H9 (cell line): ENCODE results near the gene IQCN. TPM values are rescaled to one million over a fixed set of nuclear protein-coding genes. Genes with fewer than 3 reads are reported as not detected.

Experiments used
- DNase-seq: peaks from one replicate; pipeline ENCODE4 v3.0.0-alpha.2; 2017
- H2AFZ ChIP-seq: one replicate; pipeline ENCODE4 v1.6.1; 2013; ENCODE audit warnings: mild to moderate bottlenecking, low read length, control low read depth, moderate library complexity
- H2AK5ac ChIP-seq: 2 replicates; pipeline ENCODE4 v1.6.1; 2013; ENCODE audit warnings: low read length, control low read depth, mixed read lengths; ENCODE audit not compliant: insufficient read length
- H2BK120ac ChIP-seq: one replicate; pipeline ENCODE4 v1.6.1; 2013; ENCODE audit warnings: low read depth, mild to moderate bottlenecking, low read length, control low read depth, inconsistent platforms; ENCODE audit not compliant: poor library complexity, severe bottlenecking
- H2BK12ac ChIP-seq: 2 replicates; pipeline ENCODE4 v1.6.1; 2013; ENCODE audit warnings: low read length, control low read depth, mixed read lengths, low read depth; ENCODE audit not compliant: insufficient read length
- H2BK15ac ChIP-seq: 2 replicates; pipeline ENCODE4 v1.6.1; 2013; ENCODE audit warnings: low read depth, low read length, control low read depth
- H2BK20ac ChIP-seq: one replicate; pipeline ENCODE4 v1.6.1; 2013; ENCODE audit warnings: low read depth, mild to moderate bottlenecking, low read length, control low read depth, inconsistent platforms; ENCODE audit not compliant: poor library complexity, severe bottlenecking
- H2BK5ac ChIP-seq: 2 replicates; pipeline ENCODE4 v1.6.1; 2013; ENCODE audit warnings: low read length, control low read depth, mixed read lengths; ENCODE audit not compliant: insufficient read length
- H3K14ac ChIP-seq: 2 replicates; pipeline ENCODE4 v1.6.1; 2013; ENCODE audit warnings: low read length, control low read depth; ENCODE audit not compliant: insufficient read depth
- H3K18ac ChIP-seq: 2 replicates; pipeline ENCODE4 v1.6.1; 2013; ENCODE audit warnings: low read depth, mild to moderate bottlenecking, mixed read lengths, low read length, control low read depth; ENCODE audit not compliant: insufficient read length
- H3K23ac ChIP-seq: 2 replicates; pipeline ENCODE4 v1.6.1; 2013; ENCODE audit warnings: low read length, control low read depth, mixed read lengths, low read depth; ENCODE audit not compliant: insufficient read length
- H3K23me2 ChIP-seq: 2 replicates; pipeline ENCODE4 v1.6.1; 2013; ENCODE audit warnings: low read depth, mild to moderate bottlenecking, mixed read lengths, low read length, control low read depth; ENCODE audit not compliant: insufficient read length, poor library complexity, severe bottlenecking
- H3K27ac ChIP-seq: 2 replicates; pipeline ENCODE4 v1.5.1; 2013; ENCODE audit warnings: low read length, control low read depth, mixed read lengths, low read depth; ENCODE audit not compliant: insufficient read length
- H3K27me3 ChIP-seq: 2 replicates; pipeline ENCODE4 v1.6.1; 2013; ENCODE audit warnings: low read length, control low read depth, inconsistent platforms; ENCODE audit not compliant: insufficient read depth
- H3K4ac ChIP-seq: 2 replicates; pipeline ENCODE4 v1.6.1; 2013; ENCODE audit warnings: low read depth, mild to moderate bottlenecking, control low read depth, inconsistent platforms, low read length, moderate library complexity
- H3K4me1 ChIP-seq: 2 replicates; pipeline ENCODE4 v1.6.1; 2013; ENCODE audit warnings: low read length, control low read depth, inconsistent platforms; ENCODE audit not compliant: insufficient read depth
- H3K4me2 ChIP-seq: 2 replicates; pipeline ENCODE4 v1.6.1; 2013; ENCODE audit warnings: low read length, control low read depth, mixed read lengths; ENCODE audit not compliant: insufficient read length, insufficient read depth
- H3K56ac ChIP-seq: 2 replicates; pipeline ENCODE4 v1.6.1; 2013; ENCODE audit warnings: low read depth, mild to moderate bottlenecking, mixed read lengths, low read length, control low read depth; ENCODE audit not compliant: insufficient read length
- H3K79me1 ChIP-seq: 2 replicates; pipeline ENCODE4 v1.6.1; 2013; ENCODE audit warnings: low read depth, mild to moderate bottlenecking, moderate library complexity, low read length, control low read depth, inconsistent platforms; ENCODE audit not compliant: insufficient read depth, poor library complexity, severe bottlenecking
- H3K79me2 ChIP-seq: 2 replicates; pipeline ENCODE4 v1.6.1; 2013; ENCODE audit warnings: low read length, control low read depth, inconsistent platforms; ENCODE audit not compliant: insufficient read depth
- H3K9ac ChIP-seq: 2 replicates; pipeline ENCODE4 v1.6.1; 2013; ENCODE audit warnings: low read length, control low read depth, mixed read lengths; ENCODE audit not compliant: insufficient read length; ENCODE audit errors: extremely low read depth
- H3K9me3 ChIP-seq: one replicate; pipeline ENCODE4 v1.6.1; 2013; ENCODE audit warnings: low read depth, low read length, inconsistent platforms; ENCODE audit not compliant: control insufficient read depth
- H3T11ph ChIP-seq: one replicate; pipeline ENCODE4 v1.6.1; 2013; ENCODE audit warnings: mild to moderate bottlenecking, low read length, control low read depth, inconsistent platforms
- H4K20me1 ChIP-seq: one replicate; pipeline ENCODE4 v1.6.1; 2013; ENCODE audit not compliant: control insufficient read depth, insufficient read length, insufficient read depth
- H4K5ac ChIP-seq: 2 replicates; pipeline ENCODE4 v1.6.1; 2013; ENCODE audit warnings: low read depth, mild to moderate bottlenecking, mixed read lengths, low read length, control low read depth; ENCODE audit not compliant: insufficient read length
- H4K8ac ChIP-seq: replicated peaks from 2 replicates; pipeline ENCODE4 v1.6.1; 2013; ENCODE audit warnings: low read length, control low read depth, mixed read lengths, low read depth; ENCODE audit not compliant: insufficient read length
- H4K91ac ChIP-seq: 2 replicates; pipeline ENCODE4 v1.6.1; 2013; ENCODE audit warnings: low read depth, mild to moderate bottlenecking, moderate library complexity, mixed read lengths, low read length, control low read depth; ENCODE audit not compliant: insufficient read length
- H3K27ac Mint-ChIP-seq, 3 experiments: 2 replicates in 2 of 3; 3 replicates in 1 of 3; pipeline ENCODE4 v1.8.0; 2020 to 2021; ENCODE audit warnings: mixed read lengths in 3 of 3, mild to moderate bottlenecking in 1 of 3, moderate library complexity in 1 of 3
- H3K27me3 Mint-ChIP-seq: 2 replicates; pipeline ENCODE4 v1.8.0; 2021; ENCODE audit warnings: low read depth, mild to moderate bottlenecking, moderate library complexity, mixed read lengths
- H3K36me3 Mint-ChIP-seq, 3 experiments: 2 replicates in 2 of 3; 3 replicates in 1 of 3; pipeline ENCODE4 v1.8.0; 2020 to 2021; ENCODE audit warnings: low read depth in 3 of 3, mixed read lengths in 3 of 3; ENCODE audit not compliant: insufficient read depth in 1 of 3
- H3K4me1 Mint-ChIP-seq, 2 experiments: 2 replicates each; pipeline ENCODE4 v1.8.0; 2020; ENCODE audit warnings: mixed read lengths in 2 of 2
- H3K4me3 Mint-ChIP-seq, 2 experiments: 2 replicates in 1 of 2; 3 replicates in 1 of 2; pipeline ENCODE4 v1.8.0; 2020 to 2021; ENCODE audit warnings: mild to moderate bottlenecking in 2 of 2, mixed read lengths in 2 of 2, moderate library complexity in 1 of 2
- H3K9me3 Mint-ChIP-seq, 2 experiments: 2 replicates in 1 of 2; 3 replicates in 1 of 2; pipeline ENCODE4 v1.8.0; 2020; ENCODE audit warnings: mild to moderate bottlenecking in 2 of 2, mixed read lengths in 2 of 2, moderate library complexity in 1 of 2
- WGBS: extraction: QIAGEN DNeasy Blood & Tissue Kit; methylation state at CpG from one replicate; pipeline ENCODE4 v1.1.7; 2013; ENCODE audit warnings: missing lambda C conversion rate, low lambda C conversion rate, mixed read lengths; ENCODE audit not compliant: insufficient read length; ENCODE audit errors: extremely low coverage; 5-methylcytosine and 5-hydroxymethylcytosine counted together
- total RNA-seq: library from RNA; stranded (reverse); gene quantifications from 2 replicates; pipeline ENCODE4 v1.2.1, GENCODE V29; 2021
- TF ChIP-seq, protein P1 (sequence below): fragments of 200-600 bp; sonication (generic); conservative IDR thresholded peaks from 3 replicates; pipeline ENCODE4 v1.8.0; 2021; ENCODE audit warnings: antibody characterized with exemption, mild to moderate bottlenecking

IQCN gene
- total RNA-seq, 1 experiment from 2014 or later, result 0.39 TPM

DNA sequence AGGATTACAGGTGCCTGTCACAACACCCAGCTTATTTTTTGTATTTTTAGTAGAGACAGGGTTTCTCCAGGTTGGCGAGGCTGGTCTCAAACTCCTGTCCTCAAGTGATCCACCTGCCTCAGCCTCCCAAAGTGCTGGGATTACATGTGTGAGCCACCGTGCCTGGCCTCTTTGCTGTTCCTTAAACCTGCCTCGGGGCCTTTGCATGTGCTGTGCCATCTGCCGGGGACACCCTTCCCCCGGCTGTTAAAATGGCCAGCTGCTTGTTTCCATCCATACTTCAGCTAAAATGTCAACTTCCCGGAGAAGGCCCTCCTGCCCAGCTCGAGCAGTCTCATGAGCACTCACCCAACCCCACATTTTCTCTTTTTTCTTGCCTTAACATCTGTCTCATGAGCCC is 29.0 kb downstream of the IQCN start:
- TF ChIP-seq, protein P1, sequence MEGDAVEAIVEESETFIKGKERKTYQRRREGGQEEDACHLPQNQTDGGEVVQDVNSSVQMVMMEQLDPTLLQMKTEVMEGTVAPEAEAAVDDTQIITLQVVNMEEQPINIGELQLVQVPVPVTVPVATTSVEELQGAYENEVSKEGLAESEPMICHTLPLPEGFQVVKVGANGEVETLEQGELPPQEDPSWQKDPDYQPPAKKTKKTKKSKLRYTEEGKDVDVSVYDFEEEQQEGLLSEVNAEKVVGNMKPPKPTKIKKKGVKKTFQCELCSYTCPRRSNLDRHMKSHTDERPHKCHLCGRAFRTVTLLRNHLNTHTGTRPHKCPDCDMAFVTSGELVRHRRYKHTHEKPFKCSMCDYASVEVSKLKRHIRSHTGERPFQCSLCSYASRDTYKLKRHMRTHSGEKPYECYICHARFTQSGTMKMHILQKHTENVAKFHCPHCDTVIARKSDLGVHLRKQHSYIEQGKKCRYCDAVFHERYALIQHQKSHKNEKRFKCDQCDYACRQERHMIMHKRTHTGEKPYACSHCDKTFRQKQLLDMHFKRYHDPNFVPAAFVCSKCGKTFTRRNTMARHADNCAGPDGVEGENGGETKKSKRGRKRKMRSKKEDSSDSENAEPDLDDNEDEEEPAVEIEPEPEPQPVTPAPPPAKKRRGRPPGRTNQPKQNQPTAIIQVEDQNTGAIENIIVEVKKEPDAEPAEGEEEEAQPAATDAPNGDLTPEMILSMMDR, result no peak
- no CpG with 5 or more reads among the region's 7 CpGs for WGBS
- no peak overlapping the region for H2BK15ac ChIP-seq
- no peaks in the 10 kb centered on the region for H4K20me1 ChIP-seq
- no peaks in the 10 kb centered on the region for H3K36me3 Mint-ChIP-seq
- H4K91ac ChIP-seq, result no peak overlapping the region
- H3K27ac ChIP-seq, result no peak overlapping the region
- no peak overlapping the region for H4K5ac ChIP-seq
- no peak overlapping the region for H3K27ac Mint-ChIP-seq
- no peak overlapping the region for H3K56ac ChIP-seq
- H3K9me3 ChIP-seq, result no peaks in the 10 kb centered on the region
- no peak overlapping the region for H2BK120ac ChIP-seq
- H3K9me3 Mint-ChIP-seq, result no peaks in the 10 kb centered on the region
- no peak overlapping the region for H3K18ac ChIP-seq
- no peak overlapping the region for H2BK20ac ChIP-seq
- peaks cover 19% of the 10 kb centered on the region for H3K27me3 Mint-ChIP-seq
- H2BK5ac ChIP-seq, result no peak overlapping the region
- no peak overlapping the region for H3T11ph ChIP-seq
- no peaks in the 10 kb centered on the region for H3K4me1 ChIP-seq
- H3K9ac ChIP-seq, result no peak overlapping the region
- H3K79me2 ChIP-seq, result no peaks in the 10 kb centered on the region
- DNase-seq, result no peak
- H2AK5ac ChIP-seq, result no peak overlapping the region
- no peak overlapping the region for H3K4me2 ChIP-seq
- no peak overlapping the region; the same call in 1 of the 2 replicates for H3K14ac ChIP-seq
- no peaks in the 10 kb centered on the region for H3K27me3 ChIP-seq
- H3K23ac ChIP-seq, result no peak overlapping the region
- H2AFZ ChIP-seq, result no peak overlapping the region
- H3K23me2 ChIP-seq, result no peaks in the 10 kb centered on the region
- no peaks in the 10 kb centered on the region for H3K79me1 ChIP-seq
- H3K4me1 Mint-ChIP-seq, result peaks cover 0 to 7% of the 10 kb centered on the region in 2 experiments; a peak in 2 of 4 replicates
- no peak overlapping the region for H3K4me3 Mint-ChIP-seq
- H3K4ac ChIP-seq, result no peak overlapping the region
- no peak overlapping the region for H4K8ac ChIP-seq
- H2BK12ac ChIP-seq, result no peak overlapping the region
